T-helper 2 cell treated with Interferon-gamma antibody and Interleukin-4, amounts not matched to agents 100 ng/mL and 5 ng/mL, for 36 hours (primary cell): Measurements from ENCODE around the gene PVALB. TPM values are rescaled to one million over a fixed set of nuclear protein-coding genes. Genes with fewer than 3 reads are reported as not detected.

Source experiments
- intact Hi-C: fragments of 100-400 bp; cut with micrococcal nuclease; formaldehyde crosslinking; loops from one replicate; pipeline ENCODE4 v1.15.1; 2023
- total RNA-seq: library from RNA; stranded (reverse); gene quantifications from 2 replicates; pipeline ENCODE4 v1.2.3, GENCODE V29; 2022

The PVALB gene
- total RNA-seq, 1 donor from 2014 or later = not detected

DNA sequence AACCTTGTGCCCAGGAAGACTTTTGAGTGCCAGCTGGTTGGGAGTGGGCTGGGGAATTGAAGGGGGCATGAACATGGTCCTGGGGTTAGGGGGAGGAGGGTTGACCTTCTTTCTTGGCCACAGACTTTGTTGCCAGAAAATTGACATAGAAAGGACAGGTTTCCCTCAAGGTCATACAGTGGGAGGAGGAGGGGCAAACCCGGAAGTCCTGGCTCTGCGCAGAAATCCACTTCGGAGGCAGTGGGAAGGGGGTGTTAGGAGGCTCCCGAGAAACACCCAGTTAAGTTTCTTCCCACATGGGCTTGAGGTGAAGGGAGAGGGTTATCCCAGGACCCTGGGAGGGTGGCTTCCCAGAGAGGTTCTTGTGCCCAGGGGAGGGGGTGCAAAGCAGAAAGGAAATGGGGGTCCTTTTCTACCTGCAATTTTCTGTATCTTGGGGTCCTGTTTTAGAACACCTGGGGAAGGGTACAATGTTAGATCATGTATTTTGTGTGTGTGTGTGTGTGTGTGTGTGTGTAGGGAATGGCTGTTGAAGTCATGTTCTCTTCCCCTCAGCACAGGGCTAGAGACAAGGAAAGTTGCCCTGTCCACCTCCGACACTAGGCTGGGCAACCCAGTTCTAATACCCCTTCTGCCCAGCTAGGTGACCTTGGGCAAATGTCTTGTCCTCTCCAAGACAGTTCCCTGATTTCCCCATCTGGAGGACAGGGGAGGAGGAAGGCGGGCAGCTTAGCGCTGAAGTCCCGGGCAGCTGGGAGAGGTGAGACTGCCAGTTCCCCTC, 1.1 kb downstream of the PVALB start:
- intact Hi-C loops = no loop called here

DNA sequence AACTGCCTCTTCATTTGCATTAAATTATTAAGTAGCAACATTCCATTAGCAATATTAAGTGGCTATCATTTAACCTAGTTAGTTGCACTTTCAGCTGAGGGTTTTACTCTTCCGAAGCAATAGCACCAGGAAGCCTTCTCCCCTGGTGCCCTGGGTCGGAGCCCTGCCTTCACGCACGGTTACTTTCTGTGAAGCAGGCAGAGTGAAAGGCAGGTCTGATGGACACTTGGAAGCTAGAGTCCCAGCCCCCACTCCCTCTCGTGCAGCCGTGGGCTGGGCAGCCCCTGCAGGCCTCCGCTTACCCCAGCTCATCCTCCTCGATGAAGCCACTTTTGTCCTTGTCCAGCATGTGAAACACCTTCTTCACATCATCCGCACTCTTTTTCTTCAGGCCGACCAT, 2.0 kb downstream of the PVALB start:
- intact Hi-C loops = no loop called here

DNA sequence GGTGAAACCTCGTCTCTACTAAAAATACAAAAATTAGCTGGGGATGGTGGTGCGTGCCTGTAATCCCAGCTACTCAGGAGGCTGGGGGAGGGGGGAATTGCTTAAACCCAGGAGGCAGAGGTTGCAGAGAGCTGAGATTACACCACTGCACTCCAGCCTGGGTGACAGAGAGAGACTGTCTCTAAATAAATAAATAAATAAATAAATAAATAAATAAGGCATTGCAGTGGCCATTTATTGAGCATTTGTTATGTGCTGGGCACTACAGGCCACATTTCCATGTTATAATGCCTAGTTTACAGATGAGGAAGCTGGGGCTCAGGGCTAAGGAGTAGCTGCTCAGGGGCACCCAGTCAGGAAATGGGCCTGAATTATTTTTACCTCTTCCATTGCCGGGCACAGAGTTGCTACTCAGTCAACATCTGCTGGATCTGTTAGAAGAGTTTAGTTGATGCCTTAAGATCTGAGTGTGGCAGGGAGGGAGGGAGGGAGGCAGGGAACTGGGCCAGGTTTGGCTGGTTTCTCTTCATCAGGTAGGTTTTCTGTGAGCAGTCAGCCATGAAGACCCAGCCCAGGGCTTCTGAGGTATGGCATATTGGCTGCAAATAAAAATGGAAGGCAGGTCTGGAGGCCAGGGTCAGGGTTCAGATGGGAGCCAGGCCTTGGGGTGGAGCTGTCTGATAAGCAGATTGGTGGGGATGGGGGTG, 5.6 kb downstream of the PVALB start:
- intact Hi-C loops = no loop called here

DNA sequence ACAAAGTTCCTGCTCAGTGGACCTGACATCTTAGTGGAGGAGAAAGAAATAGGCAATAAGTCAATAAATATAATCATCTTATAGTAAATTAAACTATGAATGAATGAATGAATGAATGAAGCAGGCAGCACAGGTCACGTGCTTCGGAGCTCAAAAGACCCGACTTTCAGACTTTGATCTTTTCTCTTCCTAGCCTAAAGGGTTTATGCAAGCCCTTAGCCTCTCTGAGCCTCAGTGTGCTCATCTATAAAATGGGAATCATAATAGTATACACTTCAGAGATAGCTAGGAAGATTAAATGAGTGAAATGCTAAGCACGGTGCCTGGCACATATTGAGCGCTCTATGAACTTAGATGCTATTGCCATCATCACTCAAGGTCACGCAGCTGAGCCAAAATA, 7.5 kb downstream of the PVALB start:
- intact Hi-C loops = no loop called here

DNA sequence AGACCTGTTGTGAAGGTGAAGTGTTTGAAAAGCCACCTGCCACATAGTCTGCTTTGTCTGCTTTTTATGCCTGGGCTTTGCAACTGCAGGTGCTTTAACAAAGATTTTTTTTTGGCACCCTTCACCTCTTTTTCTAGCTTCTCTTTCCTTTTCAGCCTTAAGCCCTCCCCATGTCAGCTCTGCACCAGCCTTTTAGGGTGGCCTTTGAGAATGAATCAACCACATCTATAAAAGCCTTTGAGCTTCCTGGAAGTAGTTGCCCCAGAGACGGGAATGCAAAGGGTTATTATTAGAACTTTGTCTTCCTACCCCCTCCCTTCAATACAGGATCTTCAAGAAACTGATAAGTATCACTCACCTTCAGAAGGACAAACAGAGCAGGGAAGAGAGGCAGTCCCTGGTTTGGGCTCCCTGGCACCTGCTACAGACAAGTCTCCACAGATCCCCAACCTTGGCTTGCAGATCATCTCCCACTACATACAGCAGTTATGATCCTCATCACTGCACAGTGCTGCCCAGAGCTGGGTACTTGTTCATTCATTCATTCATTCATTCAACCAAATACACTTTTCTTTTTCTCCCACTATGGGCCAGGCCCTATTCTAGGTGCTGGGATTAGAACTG, 8.0 kb downstream of the PVALB start:
- intact Hi-C loops = no loop called here

DNA sequence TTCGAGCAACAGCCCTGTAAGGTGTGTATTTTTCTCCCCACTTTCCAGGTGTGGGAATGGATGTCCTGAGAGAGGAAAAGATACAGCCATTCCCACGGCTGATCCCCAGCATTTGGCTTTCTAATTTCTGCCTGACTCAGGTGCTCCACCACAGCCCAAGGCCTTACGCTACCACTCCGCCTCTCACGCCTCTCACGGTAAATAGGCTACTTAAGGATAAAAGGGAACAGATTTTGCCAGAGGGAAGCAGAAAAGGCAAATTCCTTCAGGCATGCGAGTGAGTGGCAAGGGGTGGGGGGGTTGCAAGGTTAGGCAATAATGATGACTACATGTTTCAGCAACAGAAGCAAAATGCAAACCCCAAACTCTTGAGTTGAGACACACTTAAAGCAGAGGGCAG, 9.2 kb downstream of the PVALB start:
- intact Hi-C loops = no loop called here

DNA sequence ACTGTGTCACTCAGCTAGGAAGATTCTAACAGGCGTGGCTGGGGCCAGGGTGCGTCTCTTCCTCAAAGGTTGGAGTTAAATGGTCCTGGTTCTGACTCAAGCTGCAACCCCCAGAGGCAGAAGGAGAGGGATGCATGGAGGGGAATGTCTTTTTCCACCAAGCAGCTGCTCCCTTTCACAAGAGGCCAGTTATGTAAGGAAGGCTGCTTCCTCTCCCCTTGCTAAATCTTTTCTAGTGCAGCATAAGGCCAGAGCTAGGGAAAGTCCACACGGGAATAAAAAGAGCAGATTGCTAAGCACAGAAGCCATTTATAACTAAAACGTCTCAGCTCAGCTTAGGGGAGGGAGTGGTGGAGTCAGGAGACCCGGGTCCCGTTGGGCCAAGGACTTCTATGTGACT, 10.0 kb downstream of the PVALB start:
- intact Hi-C loops = no loop called here

DNA sequence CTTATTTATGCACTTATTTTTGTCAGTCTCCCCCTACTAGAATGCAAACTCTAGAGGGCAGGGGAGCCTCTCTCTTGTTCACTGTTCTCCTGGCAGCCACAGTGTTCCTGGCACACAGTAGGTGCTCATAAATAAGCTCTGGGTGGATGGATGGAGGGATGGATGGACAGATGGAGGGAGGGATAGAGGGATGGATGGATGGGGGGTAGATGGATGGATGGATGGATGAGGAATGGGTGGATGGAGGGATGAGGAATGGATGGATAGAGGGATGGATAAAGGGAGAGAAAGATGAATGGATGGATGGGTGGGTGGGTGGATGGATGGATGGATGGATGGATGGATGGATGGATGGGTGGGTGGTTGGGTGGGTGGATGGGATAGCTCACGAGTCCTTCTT, 13.5 kb downstream of the PVALB start:
- intact Hi-C loops = no loop called here

DNA sequence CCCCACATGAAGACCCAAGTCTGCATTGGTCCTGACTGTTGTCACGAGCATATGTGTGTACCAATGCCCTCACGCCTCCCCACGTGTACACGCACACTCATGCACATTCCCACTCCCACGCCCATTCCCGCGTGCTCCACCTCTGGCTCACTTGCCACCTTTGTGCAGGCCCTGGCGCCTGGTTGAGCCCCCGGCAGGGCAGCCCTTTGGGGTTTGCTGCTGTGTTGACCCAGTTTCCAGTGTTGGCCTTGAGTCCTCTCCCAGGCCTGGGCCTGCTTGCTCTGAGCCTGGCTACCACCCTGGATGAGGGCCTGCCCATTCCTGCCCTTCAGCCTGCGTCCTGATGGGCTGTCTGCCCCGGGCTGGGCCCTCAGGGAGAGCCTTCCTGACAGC, 18.2 kb downstream of the PVALB start:
- intact Hi-C loops = no loop called here

DNA sequence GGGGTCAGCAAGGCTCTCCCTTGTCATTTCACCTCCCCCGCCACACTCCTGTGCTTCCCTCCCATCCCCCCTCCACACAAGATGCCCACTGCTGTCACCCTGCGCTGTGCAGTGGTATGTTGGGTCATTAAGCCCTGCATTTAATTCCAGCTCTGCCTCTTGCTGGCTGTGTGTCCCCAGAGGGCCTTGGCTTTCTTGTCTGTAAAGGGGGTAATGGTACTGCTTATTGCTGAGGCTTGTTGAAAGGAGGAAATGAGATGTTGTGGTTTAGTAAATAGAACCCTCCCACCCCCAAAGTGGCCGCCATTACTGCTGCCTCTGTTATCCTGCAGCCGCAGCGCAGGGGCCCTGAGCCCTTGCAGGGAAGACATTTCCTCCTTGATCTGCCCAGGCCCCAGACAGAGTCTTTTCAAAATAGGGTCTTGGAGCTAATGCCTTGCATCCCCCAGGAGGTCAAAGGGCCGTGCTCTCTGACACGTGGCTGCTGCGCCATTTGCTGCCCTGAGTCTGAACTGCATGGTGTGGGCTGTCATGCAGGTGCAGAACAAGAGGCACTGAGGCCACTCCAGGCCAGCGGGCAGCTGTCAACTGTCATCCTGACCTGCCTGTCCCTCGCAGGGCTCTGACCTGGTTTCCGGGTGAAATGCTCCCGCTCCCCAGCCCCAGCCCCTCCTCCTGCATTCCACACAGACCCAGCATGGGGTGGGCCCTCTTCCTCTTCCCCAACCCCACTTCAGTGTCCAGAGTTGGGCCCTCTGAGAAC, 18.7 kb downstream of the PVALB start:
- intact Hi-C loops = no loop called here

DNA sequence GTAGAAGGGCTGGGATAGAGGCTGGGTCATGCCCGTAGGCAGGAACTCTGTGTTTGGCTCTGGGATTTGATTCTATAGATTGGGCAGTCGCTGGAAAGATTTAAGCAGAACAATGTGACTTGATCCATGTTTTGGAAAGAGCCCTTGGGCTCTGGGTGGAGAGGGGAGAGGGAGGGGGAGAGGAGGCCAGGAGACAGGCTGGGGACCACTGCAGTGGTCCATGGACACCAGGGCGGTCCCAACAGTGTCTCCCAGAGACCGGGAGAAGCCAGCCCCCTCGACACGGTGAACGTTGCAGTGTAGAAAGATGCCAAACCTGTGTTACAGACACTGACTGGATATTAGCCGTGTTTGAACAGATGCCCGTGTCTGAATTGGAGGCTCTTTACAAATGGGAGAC, 19.5 kb downstream of the PVALB start:
- intact Hi-C loops = no loop called here

DNA sequence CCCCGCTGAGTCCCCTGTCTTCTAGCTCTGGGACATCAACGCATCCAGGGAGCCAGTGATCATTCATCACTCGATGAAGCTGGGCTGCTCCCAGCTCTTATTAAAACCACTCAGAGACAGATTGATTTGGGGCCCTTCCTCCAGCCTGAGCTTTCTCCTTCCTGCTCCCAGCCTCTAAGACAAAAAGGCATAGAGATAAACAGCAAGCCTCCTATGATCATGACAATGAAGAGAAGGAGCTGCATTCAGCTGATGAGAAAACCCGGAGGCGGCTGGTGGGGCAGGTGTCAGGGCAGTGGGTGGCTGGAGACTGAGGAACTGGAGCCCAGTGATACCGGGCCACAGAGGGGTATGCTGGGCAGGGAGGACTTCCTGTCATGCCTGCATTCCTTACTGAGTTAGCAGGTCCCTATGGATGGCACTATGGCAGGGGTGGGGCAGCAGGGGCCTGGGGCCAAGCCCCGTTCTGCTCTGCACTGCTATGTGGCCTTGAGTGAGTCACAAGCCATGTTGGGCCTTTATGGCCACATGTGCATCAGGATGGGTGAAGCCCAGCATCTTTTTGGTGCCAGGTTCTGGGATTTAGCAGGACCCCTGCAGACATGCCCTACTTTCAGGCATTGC, 20.2 kb downstream of the PVALB start:
- intact Hi-C loops = no loop called here

DNA sequence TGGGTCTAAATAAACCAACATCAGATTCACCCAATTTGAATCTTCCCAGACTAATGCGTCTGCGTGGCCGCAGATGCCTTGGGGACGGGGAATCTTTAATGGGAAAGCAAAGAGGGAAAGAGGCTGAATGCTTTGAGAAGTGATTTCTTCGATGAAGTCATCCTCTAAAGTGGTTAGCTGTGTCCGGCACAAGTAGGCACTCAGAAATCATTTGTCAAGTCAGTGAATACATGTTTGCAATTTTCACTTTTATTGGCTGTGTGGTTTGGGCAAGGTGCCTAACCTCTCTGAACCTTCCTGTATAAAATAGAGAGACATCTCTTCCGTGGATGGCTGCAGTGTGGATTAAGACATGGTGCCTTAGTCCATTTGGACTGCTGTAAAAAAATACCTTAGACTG, 21.2 kb downstream of the PVALB start:
- intact Hi-C loops = no loop called here

DNA sequence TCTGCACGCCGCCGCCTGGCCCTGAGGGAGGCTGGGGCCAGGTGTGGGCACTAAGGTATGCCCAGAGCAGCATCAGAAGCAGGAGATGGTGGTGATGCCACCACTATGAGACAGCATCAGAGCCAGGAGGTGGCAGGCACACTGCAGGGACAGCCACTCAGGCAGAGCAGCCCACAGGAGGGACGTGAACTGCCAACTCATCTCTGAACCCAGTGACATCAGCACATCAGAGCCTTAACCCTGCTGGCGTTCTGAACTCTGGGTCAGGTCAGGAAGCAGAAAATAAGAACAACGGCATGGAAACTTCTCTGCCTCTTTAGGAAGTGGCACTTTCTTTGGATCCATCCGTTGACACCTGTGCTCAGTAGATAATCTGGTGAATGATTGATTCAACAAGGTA, 26.2 kb downstream of the PVALB start:
- intact Hi-C loops = no loop called here

DNA sequence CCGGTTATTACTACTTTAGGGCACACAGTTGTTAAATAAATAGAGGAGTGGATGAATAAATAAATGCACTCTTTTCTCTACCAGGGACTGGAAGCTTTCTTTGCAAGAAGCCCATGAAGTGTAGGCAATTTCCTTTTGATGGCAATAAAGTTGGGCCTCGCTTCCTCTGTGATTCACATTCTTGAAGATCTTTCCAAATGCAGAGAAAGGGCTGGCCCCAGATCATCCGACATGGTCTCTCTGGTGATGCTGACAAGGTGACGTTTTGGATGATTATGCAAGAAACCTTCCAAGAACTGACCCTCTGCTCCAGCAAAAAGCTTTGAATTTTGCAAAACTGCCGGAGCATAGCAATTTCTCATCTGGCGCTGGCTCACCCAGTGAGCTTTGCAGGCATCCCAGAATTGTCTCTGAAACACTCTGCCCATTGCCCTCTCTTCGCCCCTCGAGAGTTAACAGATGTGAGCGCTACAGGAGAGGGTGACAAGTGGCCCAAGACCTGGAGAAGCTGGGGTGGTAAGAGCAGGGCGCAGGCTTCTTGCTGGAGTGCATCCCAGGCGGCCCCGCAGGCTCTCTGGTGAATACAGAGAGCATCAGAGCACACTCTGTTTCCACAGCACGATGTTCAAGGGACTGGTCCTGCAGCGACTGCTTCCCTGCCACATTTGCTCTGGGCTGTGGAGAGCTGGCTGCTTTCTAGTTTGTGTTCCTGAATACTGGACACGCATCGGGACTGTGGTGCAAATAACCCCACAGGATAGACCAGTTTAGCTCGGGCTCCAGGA, 29.4 kb downstream of the PVALB start:
- intact Hi-C loops = no loop called here

DNA sequence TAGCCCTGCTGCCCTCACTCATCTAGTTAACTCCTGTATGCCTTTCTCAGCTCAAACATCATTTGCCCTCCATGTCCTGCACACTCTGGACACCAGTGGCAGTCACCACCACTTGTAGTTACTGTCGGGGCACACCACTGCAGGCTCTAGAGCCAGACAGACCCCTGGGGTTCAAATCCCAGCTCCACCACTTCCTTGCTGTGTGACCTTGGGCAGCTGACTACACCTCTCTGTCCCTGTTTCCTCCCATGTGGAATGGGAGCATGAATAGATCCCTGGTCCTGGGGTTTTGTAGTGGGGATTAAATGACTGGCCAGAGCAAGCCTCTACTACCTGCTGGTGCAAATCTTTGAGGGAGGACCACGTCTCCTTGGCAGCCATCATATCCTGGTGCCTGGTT, 33.1 kb downstream of the PVALB start:
- intact Hi-C loops = no loop called here

DNA sequence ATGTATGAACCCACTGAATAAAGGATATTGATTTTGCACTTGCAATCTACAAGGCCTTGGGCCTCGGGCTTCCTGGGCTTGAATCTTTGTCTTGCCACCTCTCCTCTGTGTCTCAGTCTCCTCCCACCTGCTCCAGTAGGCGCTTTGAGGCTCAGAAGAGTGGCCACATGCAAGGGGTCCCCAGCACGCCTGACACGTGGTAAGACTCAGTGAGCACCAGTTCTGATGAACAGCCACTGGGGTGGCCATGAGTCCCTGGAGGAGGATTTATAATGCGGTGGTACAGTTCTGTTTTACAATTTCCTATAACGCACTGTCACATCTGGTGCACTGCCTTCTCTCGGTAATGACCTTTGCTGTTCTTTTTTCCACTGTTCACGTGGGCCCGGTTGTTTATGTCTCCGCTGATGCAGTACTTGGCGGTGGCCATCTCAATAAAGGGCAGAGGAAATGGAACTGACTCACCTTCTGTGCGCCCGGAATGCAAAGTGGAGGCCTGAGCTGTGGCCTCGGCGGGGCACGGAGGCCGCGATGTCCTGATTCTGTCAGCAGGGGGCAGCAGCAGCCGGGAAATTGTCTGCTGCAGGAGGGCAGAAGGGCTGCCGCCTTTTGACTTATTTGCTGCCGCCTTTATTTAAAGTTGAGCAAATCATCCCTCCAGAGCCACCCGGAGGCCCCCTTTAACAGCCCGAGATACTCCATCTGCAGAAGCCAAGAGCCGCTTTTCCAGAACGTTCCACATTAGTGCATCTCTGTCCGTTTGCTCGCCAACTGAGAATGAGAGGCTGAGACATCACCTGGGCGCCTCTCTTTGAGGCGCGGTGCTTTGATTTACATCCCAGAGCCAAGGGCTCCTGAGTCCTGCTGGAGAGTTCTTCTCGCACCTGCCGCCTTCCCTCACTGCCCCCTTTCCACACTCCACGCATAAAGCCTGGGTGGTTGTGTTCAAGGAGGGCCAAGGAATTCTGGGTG, 34.9 kb downstream of the PVALB start:
- intact Hi-C loops = loop anchor here (1.0 kb wide), 2 partner anchors 74 to 196 kb away; no protein-coding TSS in a partner anchor

DNA sequence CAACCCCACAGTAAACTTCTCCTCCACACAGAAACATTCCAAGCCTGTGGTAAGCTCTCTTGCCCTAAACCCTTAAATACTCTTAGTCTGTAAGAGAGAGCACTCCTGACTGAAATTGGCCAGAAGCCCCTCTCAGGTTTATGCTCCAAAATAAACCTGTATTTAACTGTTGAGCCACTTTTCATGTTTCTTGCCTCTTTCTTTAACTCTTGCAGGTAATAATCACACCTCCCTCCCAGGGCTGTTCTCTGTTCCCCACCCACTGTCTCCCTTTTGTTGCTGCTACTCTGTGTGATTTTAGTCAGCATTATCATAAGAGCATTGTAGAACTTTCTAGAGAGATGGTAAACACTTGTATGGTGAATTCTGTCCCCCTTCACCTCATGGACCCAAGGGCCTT, 38.8 kb downstream of the PVALB start:
- intact Hi-C loops = no loop called here

DNA sequence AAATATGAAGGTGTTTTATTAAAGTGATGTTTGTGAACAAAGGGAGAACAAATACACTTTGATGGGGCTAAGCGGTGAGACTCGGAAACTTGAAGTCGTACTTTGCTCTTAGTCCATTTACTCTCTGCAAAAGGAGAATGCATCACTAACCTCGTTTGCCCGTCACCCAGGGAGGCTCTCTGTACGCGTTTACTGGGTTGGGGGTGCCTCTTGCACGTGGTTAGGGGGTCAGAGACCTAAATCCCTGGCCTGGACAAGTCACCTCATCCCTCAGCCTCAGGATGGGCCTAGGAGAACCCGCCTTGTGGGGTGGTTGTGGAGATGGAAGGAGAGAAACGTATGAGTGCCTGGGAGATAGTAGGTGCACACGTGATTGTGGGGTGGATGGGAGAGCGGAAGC, 40.1 kb downstream of the PVALB start:
- intact Hi-C loops = loop anchor here (1.0 to 2.0 kb wide), 2 partner anchors 247 to 422 kb away; partner anchors contain the start of gene EIF3D
